ENCODE data around the gene PHLDA2.

Gene PHLDA2

GRCh38 chr11:2928605-2929530 is at the start of gene PHLDA2:
Gene PHLDA2, minus strand, starts transcription at chr11:2929420. Its CDS starts 56 bp downstream, at chr11:2929364.
- no peak for DNase-seq (ENCODE audit: low read depth)

- DNase-seq (ENCODE audit: low read depth), result no peak
Observed at GRCh38 chr11:2977113-2977512, 47.9 kb upstream of the PHLDA2 start.

- DNase-seq (ENCODE audit: low read depth), result no peak
Observed at GRCh38 chr11:2976294-2977063, 47.3 kb upstream of the PHLDA2 start.

- DNase-seq (ENCODE audit: low read depth), result no peak
Observed at GRCh38 chr11:2975594-2975993, 46.4 kb upstream of the PHLDA2 start.

- no peak for DNase-seq (ENCODE audit: low read depth)
Observed at GRCh38 chr11:2974272-2974671, 45.1 kb upstream of the PHLDA2 start.

GRCh38 chr11:2968341-2968900 is 39.2 kb upstream of the PHLDA2 start:
- DNase-seq (ENCODE audit: low read depth), result no peak

GRCh38 chr11:2964782-2965181 is 35.6 kb upstream of the PHLDA2 start:
- DNase-seq (ENCODE audit: low read depth), result no peak

- DNase-seq (ENCODE audit: low read depth), result no peak
Observed at GRCh38 chr11:2963761-2964160, 34.5 kb upstream of the PHLDA2 start.

GRCh38 chr11:2963112-2963754 is 34.0 kb upstream of the PHLDA2 start:
- no peak for DNase-seq (ENCODE audit: low read depth)

GRCh38 chr11:2961080-2961479 is 31.9 kb upstream of the PHLDA2 start:
- no peak for DNase-seq (ENCODE audit: low read depth)

- no peak for DNase-seq (ENCODE audit: low read depth)
Observed at GRCh38 chr11:2960139-2960538, 30.9 kb upstream of the PHLDA2 start.

GRCh38 chr11:2958251-2958650 is 29.0 kb upstream of the PHLDA2 start:
- DNase-seq (ENCODE audit: low read depth), result no peak

GRCh38 chr11:2955906-2956476 is 26.8 kb upstream of the PHLDA2 start:
- DNase-seq (ENCODE audit: low read depth), result no peak

- DNase-seq (ENCODE audit: low read depth), result no peak
Observed at GRCh38 chr11:2954263-2954662, 25.0 kb upstream of the PHLDA2 start.

- DNase-seq (ENCODE audit: low read depth), result no peak
Observed at GRCh38 chr11:2952290-2952689, 23.1 kb upstream of the PHLDA2 start.

GRCh38 chr11:2951231-2952110 is 22.3 kb upstream of the PHLDA2 start:
- no peak for DNase-seq (ENCODE audit: low read depth)

GRCh38 chr11:2950825-2951224 is 21.6 kb upstream of the PHLDA2 start:
- no peak for DNase-seq (ENCODE audit: low read depth)

- DNase-seq (ENCODE audit: low read depth), result no peak
Observed at GRCh38 chr11:2949920-2950319, 20.7 kb upstream of the PHLDA2 start.

GRCh38 chr11:2947744-2948143 is 18.5 kb upstream of the PHLDA2 start:
- DNase-seq (ENCODE audit: low read depth), result no peak

- no peak for DNase-seq (ENCODE audit: low read depth)
Observed at GRCh38 chr11:2945757-2946287, 16.6 kb upstream of the PHLDA2 start.
